ENCODE measurements around the gene SYT5. TPM values are rescaled to one million over a fixed set of nuclear protein-coding genes. Genes with fewer than 3 reads are reported as not detected.

SYT5 gene
- total and polyA plus RNA-seq, 2 donors (not counting 3 experiments of a cell fraction or from before 2014, with no cell fraction given) = 0.42 TPM; not detected in 1

DNA sequence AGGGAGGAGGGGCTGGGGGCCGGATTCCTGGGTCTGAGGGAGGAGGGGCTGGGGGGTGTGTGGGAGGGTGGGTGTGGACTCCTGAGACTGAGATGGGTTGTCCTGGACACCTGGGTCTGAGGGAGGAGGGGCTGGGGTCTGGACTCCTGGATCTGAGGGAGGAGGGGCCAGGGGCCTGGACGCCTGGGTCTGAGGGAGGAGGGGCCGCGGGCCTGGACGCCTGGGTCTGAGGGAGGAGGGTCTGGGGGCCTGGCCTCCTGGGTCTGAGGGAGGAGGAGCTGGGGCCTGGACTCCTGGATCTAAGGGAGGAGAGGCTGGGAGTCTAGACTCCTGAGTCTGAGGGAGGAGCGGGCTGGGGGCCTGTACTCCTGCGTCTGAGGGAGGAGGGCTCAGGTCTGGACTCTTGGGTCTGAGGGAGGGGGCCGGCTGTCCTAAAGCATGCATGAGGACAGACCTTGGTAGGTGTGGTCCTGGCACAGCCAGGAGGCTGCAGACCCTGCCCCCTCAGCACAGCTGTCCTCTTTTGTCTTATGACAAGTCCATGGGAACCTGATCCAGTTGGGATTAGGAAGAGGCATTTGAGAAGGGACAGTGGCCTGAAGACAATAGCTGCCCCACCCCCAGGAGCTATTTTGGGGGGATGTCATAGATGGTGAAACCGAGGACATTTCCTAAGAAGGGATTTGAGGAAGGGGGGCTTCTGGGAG is 32.4 kb downstream of the SYT5 start:
- Histone ChIP-seq H3K9ac (replicated peaks; ENCODE audit: extremely low read depth, insufficient read depth, low read length) (no peak overlapping the region), H3K79me2 (ENCODE audit: control insufficient read depth, insufficient read depth, low read length) (no peaks in the 10 kb centered on the region), H3K36me3 (ENCODE audit: control insufficient read depth in 2 of 2, extremely low read depth in 1 of 2, insufficient read depth in 2 of 2, low read length in 2 of 2) (no peaks in the 10 kb centered on the region), H3K4me1 (ENCODE audit: control insufficient read depth, extremely low read depth, insufficient read depth, low read length) (peaks cover 4% of the 10 kb centered on the region), H3K4me2 (ENCODE audit: insufficient read depth, low read length) (no peak overlapping the region), H4K20me1 (replicated peaks; ENCODE audit: control insufficient read depth, extremely low read depth, insufficient read depth, low read length) (no peaks in the 10 kb centered on the region), H3K27me3 (ENCODE audit: control insufficient read depth in 2 of 2, insufficient read depth in 2 of 2, low read length in 2 of 2) (peaks cover 7 to 15% of the 10 kb centered on the region in 2 experiments), H3K4me3 (replicated peaks in 1 of 3; ENCODE audit: insufficient read depth in 1 of 3, low read depth in 1 of 3, low read length in 3 of 3) (no peak overlapping the region), H3K9me1 (replicated peaks; ENCODE audit: control insufficient read depth, extremely low read depth, insufficient read depth, low read length) (no peaks in the 10 kb centered on the region), H3K9me3 (replicated peaks; ENCODE audit: control insufficient read depth, insufficient read depth, low read length) (no peaks in the 10 kb centered on the region), H2AFZ (ENCODE audit: low read depth, low read length) (no peak overlapping the region), H3K27ac (ENCODE audit: insufficient read depth, low read depth, low read length) (no peak overlapping the region)
- intact Hi-C loops (cut with micrococcal nuclease) = loop anchor here (10.0 kb wide), 1 partner anchor 237 kb away; the partner anchor contains the start of genes RPL28 and TMEM238
- dilution Hi-C loops (cut with MboI; ENCODE audit: extremely low pct_ligation_motif_present, low sequenced_read_pairs) = no loop called here
- ChIA-PET POLR2A (interaction anchor here (0.5 kb wide), 1 partner anchor 222 kb away, joined by 3 read pairs; the partner anchor contains the start of gene IL11), CTCF (interaction anchor here (1.6 to 3.8 kb wide), 3 partner anchors 12 to 270 kb away, joined by 5 to 34 read pairs (median 6); partner anchors contain the start of gene TMEM238)
- FAIRE-seq (no peak), DNase-seq (ENCODE audit: low read depth, low spot score) (no peak)
- no TSS peak for BruUV-seq (replicated peaks)
- TF ChIP-seq JUN (IDR thresholded peaks at IDR 0.05; ENCODE audit: borderline replicate concordance, insufficient read depth, insufficient read length, low read depth) (no peak), GATA2 (IDR thresholded peaks at IDR 0.05; ENCODE audit: insufficient read depth, insufficient read length, low read depth, low read length) (no peak), FOS (IDR thresholded peaks at IDR 0.05; ENCODE audit: borderline replicate concordance, insufficient read depth, low read length) (no peak), POLR2AphosphoS5 (IDR thresholded peaks at IDR 0.05; ENCODE audit: insufficient read depth, low read depth, low read length) (no peak), EZH2 (IDR thresholded peaks at IDR 0.05; ENCODE audit: borderline replicate concordance, low read depth, low read length, severe bottlenecking) (no peak), MAX (IDR thresholded peaks at IDR 0.05; ENCODE audit: insufficient read depth, insufficient read length) (no peak), POLR2A (IDR thresholded peaks at IDR 0.05; ENCODE audit: low read depth, low read length) (no peak), CTCF (IDR thresholded peaks at IDR 0.05; ENCODE audit: extremely low read depth in 1 of 2, insufficient read depth in 1 of 2, low read depth in 1 of 2, low read length in 2 of 2) (no peak), MYC (IDR thresholded peaks at IDR 0.05; ENCODE audit: low read depth, low read length) (no peak)

Data from endothelial cell of umbilical vein (primary cell).